HG02642 (cell line): Measurements from ENCODE around the gene IKBKG.
"Not testable (repeated sequence)": the region's sequence is repeated elsewhere in the genome, so short reads cannot be mapped to it uniquely, and the experiment has no call there.

ENCODE experiments used
- ATAC-seq: cut with Tn5 transposase; IDR thresholded peaks from one replicate; pipeline ENCODE4 v1.9.1; 2021; ENCODE audit warnings: mild to moderate bottlenecking; ENCODE audit not compliant: unreplicated experiment, poor library complexity

IKBKG gene

GRCh38 chrX:154547245-154548027 lies at the start of gene IKBKG:
TSS of gene IKBKG (plus strand) at chrX:154547620. CDS start at chrX:154552003, 4,383 bp downstream.
- peak; percentile 82 for ATAC-seq

GRCh38 chrX:154501423-154501822 lies 46.0 kb upstream of the IKBKG start:
- not testable (repeated sequence) for ATAC-seq

GRCh38 chrX:154502098-154502497 lies 45.3 kb upstream of the IKBKG start:
- no peak for ATAC-seq

GRCh38 chrX:154502989-154503388 lies 44.4 kb upstream of the IKBKG start:
- ATAC-seq, result no peak

GRCh38 chrX:154505734-154506133 lies 41.7 kb upstream of the IKBKG start:
- ATAC-seq, result no peak

GRCh38 chrX:154506483-154507332 lies 40.7 kb upstream of the IKBKG start:
- ATAC-seq, result no peak

- ATAC-seq, result no peak
Measured at GRCh38 chrX:154507673-154508383, 39.6 kb upstream of the IKBKG start.

GRCh38 chrX:154508384-154508745 lies 39.1 kb upstream of the IKBKG start:
- no peak for ATAC-seq

- no peak for ATAC-seq
Measured at GRCh38 chrX:154509455-154509854, 38.0 kb upstream of the IKBKG start.

GRCh38 chrX:154511761-154512160 lies 35.7 kb upstream of the IKBKG start:
- ATAC-seq, result no peak

GRCh38 chrX:154512879-154513553 lies 34.4 kb upstream of the IKBKG start:
- no peak for ATAC-seq

GRCh38 chrX:154513716-154514115 lies 33.7 kb upstream of the IKBKG start:
- ATAC-seq, result no peak

- ATAC-seq, result no peak
Measured at GRCh38 chrX:154515090-154515965, 32.1 kb upstream of the IKBKG start.

- ATAC-seq, result peak; percentile 96
Measured at GRCh38 chrX:154515966-154516655, 31.3 kb upstream of the IKBKG start, which contains the start of gene FAM3A. TSS of gene FAM3A (minus strand) at chrX:154516232. CDS start at chrX:154515772, 460 bp downstream.

GRCh38 chrX:154516656-154517100 lies 30.7 kb upstream of the IKBKG start:
- no peak for ATAC-seq

- ATAC-seq, result no peak
Measured at GRCh38 chrX:154517101-154517781, 30.2 kb upstream of the IKBKG start.

- ATAC-seq, result no peak
Measured at GRCh38 chrX:154519389-154519788, 28.0 kb upstream of the IKBKG start.
